ENCODE data around the gene RCSD1.

DNA sequence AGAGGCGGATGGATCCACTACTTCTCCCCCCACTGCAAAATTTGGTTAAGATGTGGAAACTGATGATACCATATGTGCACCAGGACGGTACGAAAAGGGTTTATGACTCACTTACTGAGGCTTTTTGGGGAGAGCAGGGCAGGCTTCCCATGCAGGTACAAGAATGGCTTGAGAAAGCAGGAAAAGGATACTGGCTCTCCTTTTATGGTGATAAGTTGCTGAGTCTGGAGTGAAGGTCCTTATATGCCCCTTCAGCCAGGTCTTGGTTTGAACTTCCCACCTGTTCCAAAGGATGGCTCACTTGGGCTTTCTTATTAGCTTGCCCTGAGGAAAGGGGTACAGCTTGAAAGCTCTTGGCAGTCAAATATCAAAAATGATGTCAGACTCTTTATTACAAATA, 114.9 kb downstream of the RCSD1 start:
- TF ChIP-seq GATA2 (IDR thresholded peaks at IDR 0.05; ENCODE audit: low read depth, low read length) (no peak), GATA3 (IDR thresholded peaks at IDR 0.05; ENCODE audit: low read depth, low read length) (no peak)
